ENCODE results near the gene SCGB1D4. TPM values are rescaled to one million over a fixed set of nuclear protein-coding genes. Genes with fewer than 3 reads are reported as not detected.

SCGB1D4 gene
- total RNA-seq, 1 donor, result not detected

DNA sequence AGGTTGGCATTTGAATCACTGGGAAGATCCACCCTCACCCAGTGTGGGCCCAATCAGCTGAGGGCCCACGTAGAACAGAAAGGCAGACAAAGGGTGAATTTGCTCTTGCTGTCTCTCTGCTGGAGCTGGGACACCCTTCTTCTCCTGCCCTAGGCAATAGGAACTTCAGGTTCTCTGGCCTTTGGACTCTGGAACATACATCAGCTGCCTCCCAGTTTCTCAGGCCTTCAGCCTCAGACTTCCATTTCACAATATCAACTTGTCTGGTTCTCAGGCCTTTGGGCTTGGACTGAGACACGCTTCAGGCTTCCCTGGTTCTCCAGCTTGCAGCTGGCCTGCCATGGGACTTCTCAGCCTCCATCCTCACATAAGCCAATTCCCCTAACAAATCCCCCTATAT, 23.6 kb upstream of the SCGB1D4 start:
- Histone ChIP-seq H3K4me1 (ENCODE audit: insufficient read depth, low read length) (peaks cover 5% of the 10 kb centered on the region), H3K27me3 (ENCODE audit: insufficient read depth, low read length) (no peaks in the 10 kb centered on the region), H3K4me3 (ENCODE audit: low read length) (no peak overlapping the region), H3K9me3 (ENCODE audit: low read depth, low read length) (no peaks in the 10 kb centered on the region)

GRCh38 chr11:62315431-62315830, 16.6 kb upstream of the SCGB1D4 start:
- Histone ChIP-seq H3K27me3 (ENCODE audit: insufficient read depth, low read length) (peaks cover 6% of the 10 kb centered on the region), H3K4me3 (ENCODE audit: low read length) (no peak overlapping the region), H3K4me1 (ENCODE audit: insufficient read depth, low read length) (peaks cover 14% of the 10 kb centered on the region), H3K9me3 (ENCODE audit: low read depth, low read length) (no peaks in the 10 kb centered on the region)

DNA sequence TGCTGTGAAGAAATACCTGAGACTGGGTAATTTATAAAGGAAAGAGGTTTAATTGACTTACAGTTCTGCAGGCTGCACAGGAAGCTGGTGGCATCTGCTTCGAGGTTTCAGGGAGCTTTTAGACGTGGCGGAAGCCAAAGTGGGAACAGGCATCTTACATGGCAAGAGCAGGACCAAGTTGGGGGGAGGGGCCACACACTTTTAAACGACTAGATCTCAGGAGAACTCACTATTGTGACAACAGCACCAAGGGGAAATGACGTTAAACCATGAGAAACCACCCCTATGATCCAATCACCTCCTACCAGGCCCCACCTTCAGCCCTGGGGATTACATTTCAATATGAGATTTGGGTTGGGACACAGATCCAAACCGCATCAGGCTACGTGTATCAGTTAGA, 11.1 kb upstream of the SCGB1D4 start:
- peaks cover 11% of the 10 kb centered on the region for H3K27me3 ChIP-seq (ENCODE audit: insufficient read depth, low read length)
- H3K4me1 ChIP-seq (ENCODE audit: insufficient read depth, low read length), result peaks cover 9% of the 10 kb centered on the region
- H3K9me3 ChIP-seq (ENCODE audit: low read depth, low read length), result no peaks in the 10 kb centered on the region
- H3K4me3 ChIP-seq (ENCODE audit: low read length), result no peak overlapping the region

DNA sequence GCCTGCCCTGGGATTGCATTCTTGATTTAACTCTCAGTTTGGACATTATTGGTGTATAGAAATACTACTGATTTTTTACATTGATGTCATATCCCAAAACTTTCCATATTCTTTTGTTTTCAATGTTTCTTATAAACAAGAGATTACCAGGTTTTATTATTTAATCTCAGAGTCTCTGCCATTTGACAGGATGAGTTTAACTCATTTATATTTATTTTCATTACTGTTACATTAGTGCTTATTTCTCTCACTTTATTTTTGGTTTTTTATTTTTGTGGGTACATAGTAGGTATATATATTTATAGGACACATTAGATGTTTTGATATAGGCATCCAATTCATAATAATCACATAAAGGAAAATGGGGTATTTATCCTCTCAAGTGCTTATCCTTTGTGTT, 9.1 kb upstream of the SCGB1D4 start:
- Histone ChIP-seq H3K4me3 (ENCODE audit: low read length) (no peak overlapping the region), H3K4me1 (ENCODE audit: insufficient read depth, low read length) (peaks cover 8% of the 10 kb centered on the region), H3K27me3 (ENCODE audit: insufficient read depth, low read length) (peaks cover 6% of the 10 kb centered on the region), H3K9me3 (ENCODE audit: low read depth, low read length) (no peaks in the 10 kb centered on the region)

GRCh38 chr11:62306227-62306626, 7.4 kb upstream of the SCGB1D4 start:
- H3K4me3 ChIP-seq (ENCODE audit: low read length), result no peak overlapping the region
- H3K27me3 ChIP-seq (ENCODE audit: insufficient read depth, low read length), result peaks cover 9% of the 10 kb centered on the region
- H3K4me1 ChIP-seq (ENCODE audit: insufficient read depth, low read length), result peaks cover under 1% of the 10 kb centered on the region
- no peaks in the 10 kb centered on the region for H3K9me3 ChIP-seq (ENCODE audit: low read depth, low read length)

- no peaks in the 10 kb centered on the region for H3K9me3 ChIP-seq (ENCODE audit: low read depth, low read length)
- H3K27me3 ChIP-seq (ENCODE audit: insufficient read depth, low read length), result no peaks in the 10 kb centered on the region
- no peaks in the 10 kb centered on the region for H3K4me1 ChIP-seq (ENCODE audit: insufficient read depth, low read length)
- H3K4me3 ChIP-seq (ENCODE audit: low read length), result no peak overlapping the region
Measured at GRCh38 chr11:62295504-62295903, 3.4 kb downstream of the SCGB1D4 start.

GRCh38 chr11:62280452-62280851, 18.4 kb downstream of the SCGB1D4 start:
- H3K4me3 ChIP-seq (ENCODE audit: low read length), result no peak overlapping the region
- no peaks in the 10 kb centered on the region for H3K4me1 ChIP-seq (ENCODE audit: insufficient read depth, low read length)
- no peaks in the 10 kb centered on the region for H3K9me3 ChIP-seq (ENCODE audit: low read depth, low read length)
- peaks cover 12% of the 10 kb centered on the region for H3K27me3 ChIP-seq (ENCODE audit: insufficient read depth, low read length)

- peaks cover 3% of the 10 kb centered on the region for H3K27me3 ChIP-seq (ENCODE audit: insufficient read depth, low read length)
- no peak overlapping the region for H3K4me3 ChIP-seq (ENCODE audit: low read length)
- H3K4me1 ChIP-seq (ENCODE audit: insufficient read depth, low read length), result no peaks in the 10 kb centered on the region
- no peaks in the 10 kb centered on the region for H3K9me3 ChIP-seq (ENCODE audit: low read depth, low read length)
Measured at GRCh38 chr11:62273789-62274275, 25.0 kb downstream of the SCGB1D4 start.

DNA sequence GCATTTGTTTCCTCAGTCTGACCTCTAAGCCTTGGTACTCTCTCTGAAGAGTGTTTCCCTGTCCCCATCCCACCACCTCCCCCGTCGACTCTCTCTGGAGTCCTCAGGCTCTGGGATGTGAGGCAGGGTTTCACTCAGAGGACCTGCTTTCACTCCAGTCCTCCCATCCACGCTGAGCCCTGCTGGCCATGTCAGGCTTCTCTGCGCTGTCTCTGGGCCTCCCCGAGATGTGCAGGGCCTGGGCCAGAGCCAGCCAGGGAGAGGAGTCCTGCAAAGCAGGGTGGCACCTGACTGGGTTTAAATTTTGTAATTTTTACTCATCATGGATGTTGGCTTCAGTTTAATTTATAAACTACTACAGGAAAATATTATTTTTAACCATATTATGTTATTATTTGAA, 25.6 kb downstream of the SCGB1D4 start:
- Histone ChIP-seq H3K9me3 (ENCODE audit: low read depth, low read length) (no peaks in the 10 kb centered on the region), H3K4me3 (ENCODE audit: low read length) (no peak overlapping the region), H3K4me1 (ENCODE audit: insufficient read depth, low read length) (no peaks in the 10 kb centered on the region), H3K27me3 (ENCODE audit: insufficient read depth, low read length) (peaks cover 6% of the 10 kb centered on the region)

- Histone ChIP-seq H3K27me3 (ENCODE audit: insufficient read depth, low read length) (peaks cover 6% of the 10 kb centered on the region), H3K9me3 (ENCODE audit: low read depth, low read length) (no peaks in the 10 kb centered on the region), H3K4me3 (ENCODE audit: low read length) (no peak within 1 kb of the TSS), H3K4me1 (ENCODE audit: insufficient read depth, low read length) (no peaks in the 10 kb centered on the region)
Measured at GRCh38 chr11:62269654-62270278, 29.1 kb downstream of the SCGB1D4 start, which contains the start of gene SCGB2A2. Gene SCGB2A2, plus strand, starts transcription at chr11:62270158. Its CDS starts 59 bp downstream, at chr11:62270217.

DNA sequence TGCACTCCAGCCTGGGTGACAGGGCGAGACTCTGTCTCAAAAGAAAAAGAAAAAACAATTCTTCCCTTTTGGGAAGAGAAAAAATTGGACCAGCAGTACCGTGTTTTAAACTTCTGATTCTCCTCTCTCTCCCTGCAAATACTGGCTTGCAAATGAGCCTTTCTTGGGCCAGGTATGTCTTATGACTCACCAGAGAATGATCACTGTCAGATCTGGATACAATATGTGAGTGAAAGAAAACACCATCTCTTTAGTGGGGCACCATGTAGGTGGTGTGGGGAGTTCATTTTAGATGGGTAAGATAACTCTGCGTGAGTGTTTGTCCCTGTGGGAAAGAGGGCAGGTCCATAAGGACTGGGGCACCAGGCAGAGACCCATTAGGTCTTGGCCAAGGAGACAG, 31.3 kb downstream of the SCGB1D4 start:
- no peak overlapping the region for H3K4me3 ChIP-seq (ENCODE audit: low read length)
- no peaks in the 10 kb centered on the region for H3K4me1 ChIP-seq (ENCODE audit: insufficient read depth, low read length)
- H3K9me3 ChIP-seq (ENCODE audit: low read depth, low read length), result no peaks in the 10 kb centered on the region
- H3K27me3 ChIP-seq (ENCODE audit: insufficient read depth, low read length), result peaks cover 6% of the 10 kb centered on the region

DNA sequence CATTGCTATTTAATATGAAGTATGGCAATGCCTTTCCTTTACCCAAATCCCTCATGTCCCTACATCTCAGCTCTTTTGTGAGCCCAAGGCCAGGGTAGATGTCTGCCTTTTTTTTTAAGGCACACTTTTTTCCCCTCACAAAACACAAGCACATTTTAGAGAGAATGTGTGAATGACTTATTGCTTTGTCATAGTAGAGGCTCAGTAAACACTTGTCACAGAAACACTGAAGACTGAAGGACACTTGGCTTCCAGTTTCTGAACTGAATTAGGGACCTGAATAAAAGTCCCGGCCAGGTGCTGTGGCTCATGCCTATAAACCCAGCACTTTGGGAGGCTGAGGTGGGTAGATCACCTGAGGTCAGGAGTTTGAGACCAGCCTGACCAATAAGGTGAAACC, 31.8 kb downstream of the SCGB1D4 start:
- Histone ChIP-seq H3K4me3 (ENCODE audit: low read length) (no peak overlapping the region), H3K27me3 (ENCODE audit: insufficient read depth, low read length) (peaks cover 6% of the 10 kb centered on the region), H3K9me3 (ENCODE audit: low read depth, low read length) (no peaks in the 10 kb centered on the region), H3K4me1 (ENCODE audit: insufficient read depth, low read length) (no peaks in the 10 kb centered on the region)

DNA sequence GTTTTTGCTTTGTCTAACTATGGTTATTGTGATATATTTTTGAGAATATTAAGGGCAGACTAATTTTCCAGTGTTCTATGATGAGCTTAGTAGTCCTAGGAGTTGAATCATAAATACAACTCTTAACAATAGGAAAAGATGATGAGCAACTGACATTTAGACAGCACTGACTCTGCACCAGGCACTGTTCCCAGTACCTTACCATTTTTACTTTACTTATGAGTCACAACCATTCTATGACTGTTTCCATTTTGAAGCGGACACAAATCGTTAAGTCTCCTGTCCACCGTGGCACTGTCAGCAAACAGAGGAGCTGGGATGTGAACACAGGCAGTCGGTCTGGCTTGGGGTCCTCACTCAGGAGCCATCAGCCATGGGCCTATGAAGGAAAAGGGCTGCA, 32.3 kb downstream of the SCGB1D4 start:
- Histone ChIP-seq H3K27me3 (ENCODE audit: insufficient read depth, low read length) (peaks cover 6% of the 10 kb centered on the region), H3K4me3 (ENCODE audit: low read length) (no peak overlapping the region), H3K4me1 (ENCODE audit: insufficient read depth, low read length) (no peaks in the 10 kb centered on the region), H3K9me3 (ENCODE audit: low read depth, low read length) (no peaks in the 10 kb centered on the region)

DNA sequence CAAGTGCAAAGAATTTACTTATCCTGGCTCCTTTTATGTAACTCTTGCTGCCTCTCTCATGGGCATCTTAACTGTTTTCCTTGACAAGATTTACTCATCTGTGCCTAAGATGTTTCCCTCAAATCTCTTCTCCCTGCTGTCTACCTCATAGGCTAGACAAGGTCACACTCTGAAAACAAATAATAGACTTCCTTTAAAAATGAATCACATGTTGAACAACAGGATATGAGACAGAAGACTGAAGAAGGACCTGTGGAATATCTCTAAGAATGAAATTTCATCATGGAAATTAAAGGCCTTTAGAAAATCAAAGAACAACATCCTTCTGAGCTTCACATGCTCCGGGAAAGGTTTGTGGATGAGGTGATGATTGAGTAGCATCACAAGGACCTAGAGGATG, 34.9 kb downstream of the SCGB1D4 start:
- Histone ChIP-seq H3K4me3 (ENCODE audit: low read length) (no peak overlapping the region), H3K27me3 (ENCODE audit: insufficient read depth, low read length) (peaks cover 11% of the 10 kb centered on the region), H3K9me3 (ENCODE audit: low read depth, low read length) (no peaks in the 10 kb centered on the region), H3K4me1 (ENCODE audit: insufficient read depth, low read length) (no peaks in the 10 kb centered on the region)

GRCh38 chr11:62260261-62260953, 38.5 kb downstream of the SCGB1D4 start:
- Histone ChIP-seq H3K4me3 (ENCODE audit: low read length) (no peak overlapping the region), H3K4me1 (ENCODE audit: insufficient read depth, low read length) (no peaks in the 10 kb centered on the region), H3K27me3 (ENCODE audit: insufficient read depth, low read length) (peaks cover 8% of the 10 kb centered on the region), H3K9me3 (ENCODE audit: low read depth, low read length) (no peaks in the 10 kb centered on the region)

GRCh38 chr11:62256281-62256680, 42.6 kb downstream of the SCGB1D4 start:
- peaks cover 19% of the 10 kb centered on the region for H3K9me3 ChIP-seq (ENCODE audit: low read depth, low read length)
- no peak overlapping the region for H3K4me3 ChIP-seq (ENCODE audit: low read length)
- peaks cover 6% of the 10 kb centered on the region for H3K27me3 ChIP-seq (ENCODE audit: insufficient read depth, low read length)
- H3K4me1 ChIP-seq (ENCODE audit: insufficient read depth, low read length), result no peaks in the 10 kb centered on the region

Data from mononuclear cell (primary cell).